ENCODE data around the gene FBXO36.

The FBXO36 gene

DNA sequence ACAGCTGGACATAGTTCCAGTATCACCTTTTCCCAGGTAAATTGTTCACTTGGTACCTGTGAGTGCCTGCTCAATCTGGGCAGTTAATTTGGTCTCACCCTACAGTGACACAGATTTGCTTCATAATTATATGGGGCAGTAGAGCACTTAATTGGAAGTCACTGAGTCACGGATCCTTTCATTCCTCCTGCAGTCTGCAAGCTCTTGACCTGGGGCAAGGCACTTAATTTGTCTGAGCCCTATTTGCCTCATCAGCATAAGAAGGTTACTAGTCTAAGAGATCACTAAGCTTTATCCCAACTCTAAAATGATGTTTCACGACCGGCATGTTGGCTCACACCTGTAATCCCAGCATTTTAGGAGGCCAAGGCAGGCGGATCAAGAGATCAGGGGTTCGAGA is 8.9 kb downstream of the FBXO36 start:
- no peak for TF ChIP-seq CTCF (IDR thresholded peaks at IDR 0.05)

DNA sequence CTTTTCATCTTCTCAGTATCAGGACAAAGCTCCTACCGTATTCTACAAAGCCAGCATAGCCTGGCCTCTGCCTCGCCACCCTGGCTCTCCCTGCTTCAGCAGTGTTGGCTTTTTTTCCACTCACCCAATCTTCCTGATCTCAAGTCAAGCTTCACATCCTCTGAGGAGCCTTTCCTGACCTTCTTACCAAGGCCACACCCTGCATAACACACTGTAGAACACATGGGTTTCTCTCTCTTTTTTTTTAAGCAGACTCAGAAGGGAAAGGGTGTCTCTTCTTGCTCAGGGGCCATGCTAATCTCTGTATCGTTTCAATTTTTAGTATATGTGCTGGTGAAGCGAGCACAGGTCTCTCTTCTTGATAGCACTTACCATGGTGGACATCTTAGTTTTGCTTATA is 15.2 kb downstream of the FBXO36 start:
- TF ChIP-seq CTCF (IDR thresholded peaks at IDR 0.05): no peak

GRCh38 chr2:229942671-229943070 is 20.4 kb downstream of the FBXO36 start:
- no peak for TF ChIP-seq CTCF (IDR thresholded peaks at IDR 0.05)

GRCh38 chr2:229943171-229943570 is 20.9 kb downstream of the FBXO36 start:
- TF ChIP-seq CTCF (IDR thresholded peaks at IDR 0.05): no peak

GRCh38 chr2:229943770-229944449 is 21.6 kb downstream of the FBXO36 start:
- TF ChIP-seq CTCF (IDR thresholded peaks at IDR 0.05): no peak

- TF ChIP-seq CTCF (IDR thresholded peaks at IDR 0.05): no peak
Measured at GRCh38 chr2:229945975-229946374, 23.7 kb downstream of the FBXO36 start.

DNA sequence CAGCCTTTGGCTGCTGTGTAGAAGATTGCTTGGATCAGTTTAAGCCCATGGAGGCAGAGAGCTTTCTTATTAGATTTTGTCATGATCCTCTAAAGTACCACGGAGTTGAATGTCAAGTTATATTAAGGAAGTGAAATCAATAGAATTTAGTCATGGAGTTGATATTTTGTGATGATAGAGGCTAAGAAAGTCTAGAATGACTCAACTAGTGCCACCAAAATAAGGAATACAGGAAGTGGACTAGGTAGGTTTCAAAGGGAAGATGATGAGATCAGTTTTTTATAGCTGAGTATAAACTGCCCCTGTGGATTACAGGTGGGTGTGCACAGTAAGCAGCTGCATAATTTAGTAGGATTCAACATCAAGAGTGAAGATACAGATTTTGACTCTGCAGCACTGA is 25.2 kb downstream of the FBXO36 start:
- TF ChIP-seq CTCF (IDR thresholded peaks at IDR 0.05): no peak
